Measurements from ENCODE around the gene BUD31.

The BUD31 gene

GRCh38 chr7:99456288-99456687, 47.5 kb downstream of the BUD31 start (continued):
- TF ChIP-seq CTCF (tag by site-specific recombination; IDR thresholded peaks at IDR 0.05), result no peak
- no peak for TF ChIP-seq ZBTB20 (tag by site-specific recombination; IDR thresholded peaks at IDR 0.05)
- no peak for TF ChIP-seq ZNF510 (tag by site-specific recombination; IDR thresholded peaks at IDR 0.05; ENCODE audit: insufficient replicate concordance)
- no peak for TF ChIP-seq ZNF624 (tag by site-specific recombination; IDR thresholded peaks at IDR 0.05)
- no peak for TF ChIP-seq ZIC2 (tag by site-specific recombination; IDR thresholded peaks at IDR 0.05)
- TF ChIP-seq FEZF1 (tag by site-specific recombination; IDR thresholded peaks at IDR 0.05), result no peak
- TF ChIP-seq GLI4 (tag by site-specific recombination; IDR thresholded peaks at IDR 0.05), result no peak
- TF ChIP-seq ZNF654 (tag by site-specific recombination; IDR thresholded peaks at IDR 0.05; ENCODE audit: low read depth), result no peak
- TF ChIP-seq ZNF280C (tag by site-specific recombination; IDR thresholded peaks at IDR 0.05), result no peak
- no peak for TF ChIP-seq ZBTB26 (tag by site-specific recombination; optimal IDR thresholded peaks at IDR 0.05)
- no peak for TF ChIP-seq ZNF140 (tag by site-specific recombination; IDR thresholded peaks at IDR 0.05)

DNA sequence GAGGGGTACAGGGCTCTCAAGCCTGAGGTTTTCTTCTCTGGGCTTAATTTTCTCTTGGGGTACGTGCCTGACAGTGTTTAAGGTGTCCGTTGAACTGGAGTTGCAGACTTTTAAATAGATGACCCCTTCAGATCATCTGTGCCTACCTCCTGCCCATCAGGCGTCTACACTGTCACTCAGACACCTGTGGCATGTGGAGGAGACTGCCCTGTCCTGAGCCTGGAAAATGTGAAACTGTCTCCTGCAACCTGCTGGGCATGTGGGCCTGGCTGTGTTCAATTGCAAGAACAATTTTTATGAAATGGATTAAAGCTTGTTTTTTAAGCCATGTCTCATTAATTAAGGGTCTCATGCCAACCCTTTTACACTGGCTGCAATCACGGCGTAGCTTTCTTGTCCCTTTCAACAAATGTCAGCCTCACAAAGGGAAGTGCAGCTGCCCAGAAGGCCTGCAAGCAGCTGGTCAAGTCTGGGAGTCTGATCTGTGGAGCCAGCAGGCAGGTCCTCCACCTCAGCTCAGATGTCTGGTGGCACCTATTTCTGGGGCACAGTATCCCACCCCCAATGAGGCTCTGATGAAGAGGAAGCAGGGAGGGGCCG, 48.4 kb downstream of the BUD31 start:
- no peaks in the 10 kb centered on the region for H3K4me1 ChIP-seq (ENCODE audit: control insufficient read depth, insufficient read depth, low read length)
- H3K4me3 ChIP-seq (ENCODE audit: low read depth, low read length), result no peak overlapping the region
- H3K27ac ChIP-seq (ENCODE audit: extremely low read depth, low read depth, low read length), result no peak overlapping the region
- no peak for TF ChIP-seq TCF7L2 (IDR thresholded peaks at IDR 0.05; ENCODE audit: borderline replicate concordance, low read depth, low read length)
- TF ChIP-seq ZNF211 (tag by site-specific recombination; IDR thresholded peaks at IDR 0.05; ENCODE audit: low read depth), result no peak
- TF ChIP-seq ZNF707 (tag by site-specific recombination; IDR thresholded peaks at IDR 0.05), result no peak
- no peak for TF ChIP-seq ZNF785 (tag by site-specific recombination; IDR thresholded peaks at IDR 0.05)
- no peak for TF ChIP-seq ZNF335 (tag by site-specific recombination; conservative IDR thresholded peaks at IDR 0.05)
- no peak for TF ChIP-seq ZNF596 (tag by site-specific recombination; IDR thresholded peaks at IDR 0.05)
- no peak for TF ChIP-seq ZNF843 (tag by site-specific recombination; IDR thresholded peaks at IDR 0.05)
- TF ChIP-seq SCRT1 (tag by site-specific recombination; IDR thresholded peaks at IDR 0.05; ENCODE audit: borderline replicate concordance), result peak; percentile 78; the same call in 1 of the 2 replicates
- peak; percentile 88 for TF ChIP-seq SCRT2 (tag by site-specific recombination; IDR thresholded peaks at IDR 0.05)
- TF ChIP-seq KLF16 (tag by site-specific recombination; IDR thresholded peaks at IDR 0.05), result no peak
- no peaks in the 10 kb centered on the region for H3K9me3 ChIP-seq (ENCODE audit: control insufficient read depth, insufficient read depth, low read depth, low read length)
- peaks cover 11 to 90% of the 10 kb centered on the region in 2 experiments; a peak in 2 of 3 replicates for H3K36me3 ChIP-seq (ENCODE audit: control insufficient read depth in 2 of 2, insufficient read depth in 1 of 2, low read length in 2 of 2)
- POLR2A ChIA-PET, result interaction anchor here (0.5 to 1.5 kb wide), 5 partner anchors 8 to 358 kb away, joined by 3 to 5 read pairs (median 4); partner anchors contain the start of genes CPSF4, PTCD1 and ZNF394
- CTCF ChIA-PET, result no interaction called here

All from HEK293 (cell line).